Hepatocyte (in vitro differentiated cells): ENCODE results near the gene ZBTB14. TPM values are rescaled to one million over a fixed set of nuclear protein-coding genes. Genes with fewer than 3 reads are reported as not detected.

Experiments used
- DNase-seq: peaks from one replicate; pipeline ENCODE4 v3.0.0-alpha.2; 2016; ENCODE audit warnings: low spot score
- H2AFZ ChIP-seq: fragments of 200-600 bp; sonication (generic); 2 replicates; pipeline ENCODE4 v1.6.0; 2016; ENCODE audit warnings: antibody characterized with exemption, mild to moderate bottlenecking
- H3K27ac ChIP-seq: fragments of 200-600 bp; sonication (generic); 2 replicates; pipeline ENCODE4 v1.5.1; 2016; ENCODE audit warnings: mild to moderate bottlenecking
- H3K27me3 ChIP-seq: fragments of 200-600 bp; sonication (generic); 2 replicates; pipeline ENCODE4 v1.6.1; 2016
- H3K36me3 ChIP-seq: fragments of 200-600 bp; sonication (generic); replicated peaks from 2 replicates; pipeline ENCODE4 v1.5.1; 2016; ENCODE audit warnings: low read depth; ENCODE audit not compliant: insufficient read depth
- H3K4me1 ChIP-seq: fragments of 200-600 bp; sonication (generic); 2 replicates; pipeline ENCODE4 v1.5.1; 2016; ENCODE audit warnings: mild to moderate bottlenecking, moderate library complexity; ENCODE audit not compliant: insufficient read depth
- H3K4me2 ChIP-seq: fragments of 200-600 bp; sonication (generic); 2 replicates; pipeline ENCODE4 v1.6.0; 2016
- H3K4me3 ChIP-seq: fragments of 200-600 bp; sonication (generic); 2 replicates; pipeline ENCODE4 v1.5.1; 2016; ENCODE audit warnings: mild to moderate bottlenecking
- H3K79me2 ChIP-seq: fragments of 200-600 bp; sonication (generic); 2 replicates; pipeline ENCODE4 v1.6.0; 2017; ENCODE audit warnings: mild to moderate bottlenecking
- H3K9me2 ChIP-seq: fragments of 200-600 bp; sonication (generic); replicated peaks from 2 replicates; pipeline ENCODE4 v1.6.0; 2017; ENCODE audit warnings: mild to moderate bottlenecking; ENCODE audit not compliant: insufficient read depth
- H3K9me3 ChIP-seq: fragments of 200-600 bp; sonication (generic); 2 replicates; pipeline ENCODE4 v1.5.1; 2016; ENCODE audit warnings: low read depth, mild to moderate bottlenecking
- H4K20me1 ChIP-seq: fragments of 200-600 bp; sonication (generic); 2 replicates; pipeline ENCODE4 v1.6.0; 2016; ENCODE audit warnings: mild to moderate bottlenecking; ENCODE audit not compliant: insufficient read depth, poor library complexity, severe bottlenecking
- EZH2 ChIP-seq: fragments of 200-600 bp; sonication (generic); IDR thresholded peaks from 2 replicates; pipeline ENCODE4 v1.6.1; 2016; ENCODE audit warnings: antibody characterized with exemption, mild to moderate bottlenecking, borderline replicate concordance
- EZH2phosphoT487 ChIP-seq: fragments of 200-600 bp; sonication (generic); IDR thresholded peaks from one replicate; pipeline ENCODE4 v1.6.1; 2018; ENCODE audit warnings: antibody characterized with exemption, mild to moderate bottlenecking, low read depth, moderate library complexity; ENCODE audit not compliant: unreplicated experiment, severe bottlenecking
- WGBS: methylation state at CpG from one replicate; pipeline ENCODE4 v1.1.6; 2016; ENCODE audit warnings: low lambda C conversion rate; ENCODE audit errors: missing lambda C conversion rate; 5-methylcytosine and 5-hydroxymethylcytosine counted together
- polyA plus RNA-seq: library from polyadenylated mRNA; unstranded; fragments of >200 nt; fragmentation: Nextera tagmentation; extraction: Ambion mirVana; gene quantifications from 2 replicates; pipeline ENCODE4 v1.2.1, GENCODE V29; 2016
- total RNA-seq: library from RNA; depleted of rRNA; stranded (reverse); fragments of >200 nt; gene quantifications from 2 replicates; pipeline ENCODE4 v1.2.3, GENCODE V29; 2014
- TF ChIP-seq, protein P1 (sequence below): fragments of 200-600 bp; sonication (generic); IDR thresholded peaks from 2 replicates; pipeline ENCODE4 v1.5.1; 2016; ENCODE audit warnings: antibody characterized with exemption, mild to moderate bottlenecking; ENCODE audit not compliant: poor library complexity

ZBTB14 gene
- total and polyA plus RNA-seq, 2 experiments from 2014 or later = 9.7 to 10.9 TPM

DNA sequence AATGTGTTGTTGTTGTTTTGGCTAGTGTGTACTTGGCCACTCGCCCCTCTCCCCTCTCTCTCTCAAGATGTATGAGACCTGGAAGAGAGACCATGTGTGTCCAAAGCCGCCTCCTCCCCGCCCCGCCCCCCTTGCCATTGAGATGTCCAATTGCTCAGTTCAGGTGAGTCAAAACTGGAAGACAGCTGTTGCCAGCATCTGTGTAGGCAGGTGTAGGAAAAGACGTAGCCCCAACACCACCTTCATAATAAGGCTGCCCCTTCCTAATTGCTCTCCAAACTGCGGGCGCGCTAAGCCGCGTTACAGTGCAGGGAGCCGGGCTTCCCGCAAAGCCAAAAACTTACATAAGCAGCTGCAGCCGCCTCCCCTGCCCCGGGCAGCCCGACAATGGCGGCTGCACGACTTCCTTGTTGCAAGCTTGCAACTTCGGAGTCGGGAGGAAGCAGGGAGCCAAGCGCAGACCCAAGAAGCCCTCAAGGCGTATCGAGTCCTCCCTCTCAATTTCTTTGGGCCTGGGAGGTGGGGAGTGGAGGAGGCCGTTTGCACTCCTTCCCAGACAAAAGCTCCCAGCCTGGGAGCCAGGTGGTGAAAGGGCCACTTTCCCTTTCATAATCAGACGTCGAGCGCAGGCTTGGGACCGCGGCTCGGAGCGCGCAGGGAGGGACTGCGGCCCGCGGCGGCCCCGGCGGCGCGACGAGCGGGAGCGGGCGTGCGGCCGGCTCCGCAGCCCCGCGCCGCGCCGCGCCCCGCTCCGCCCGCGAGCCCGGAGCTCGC lies 882 bp downstream of the ZBTB14 start:
- no peaks in the 10 kb centered on the region for H3K36me3 ChIP-seq
- H3K9me3 ChIP-seq = no peaks in the 10 kb centered on the region
- no peaks in the 10 kb centered on the region for H3K9me2 ChIP-seq
- peak overlapping the region; percentile 96 for H3K27ac ChIP-seq
- H3K27me3 ChIP-seq = no peaks in the 10 kb centered on the region
- peak overlapping the region; percentile 94 for H3K4me3 ChIP-seq
- TF ChIP-seq, protein P1, sequence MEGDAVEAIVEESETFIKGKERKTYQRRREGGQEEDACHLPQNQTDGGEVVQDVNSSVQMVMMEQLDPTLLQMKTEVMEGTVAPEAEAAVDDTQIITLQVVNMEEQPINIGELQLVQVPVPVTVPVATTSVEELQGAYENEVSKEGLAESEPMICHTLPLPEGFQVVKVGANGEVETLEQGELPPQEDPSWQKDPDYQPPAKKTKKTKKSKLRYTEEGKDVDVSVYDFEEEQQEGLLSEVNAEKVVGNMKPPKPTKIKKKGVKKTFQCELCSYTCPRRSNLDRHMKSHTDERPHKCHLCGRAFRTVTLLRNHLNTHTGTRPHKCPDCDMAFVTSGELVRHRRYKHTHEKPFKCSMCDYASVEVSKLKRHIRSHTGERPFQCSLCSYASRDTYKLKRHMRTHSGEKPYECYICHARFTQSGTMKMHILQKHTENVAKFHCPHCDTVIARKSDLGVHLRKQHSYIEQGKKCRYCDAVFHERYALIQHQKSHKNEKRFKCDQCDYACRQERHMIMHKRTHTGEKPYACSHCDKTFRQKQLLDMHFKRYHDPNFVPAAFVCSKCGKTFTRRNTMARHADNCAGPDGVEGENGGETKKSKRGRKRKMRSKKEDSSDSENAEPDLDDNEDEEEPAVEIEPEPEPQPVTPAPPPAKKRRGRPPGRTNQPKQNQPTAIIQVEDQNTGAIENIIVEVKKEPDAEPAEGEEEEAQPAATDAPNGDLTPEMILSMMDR = no peak
- TF ChIP-seq EZH2phosphoT487 (no peak), EZH2 (no peak)
- H2AFZ ChIP-seq = peak overlapping the region; percentile 82
- DNase-seq = peak; percentile 51
- peaks cover 19% of the 10 kb centered on the region for H3K79me2 ChIP-seq
- peaks cover 13% of the 10 kb centered on the region for H3K4me1 ChIP-seq
- no peaks in the 10 kb centered on the region for H4K20me1 ChIP-seq
- peak overlapping the region; percentile 94 for H3K4me2 ChIP-seq
- WGBS = 3% methylated on average over 27 of the region's 58 CpGs

DNA sequence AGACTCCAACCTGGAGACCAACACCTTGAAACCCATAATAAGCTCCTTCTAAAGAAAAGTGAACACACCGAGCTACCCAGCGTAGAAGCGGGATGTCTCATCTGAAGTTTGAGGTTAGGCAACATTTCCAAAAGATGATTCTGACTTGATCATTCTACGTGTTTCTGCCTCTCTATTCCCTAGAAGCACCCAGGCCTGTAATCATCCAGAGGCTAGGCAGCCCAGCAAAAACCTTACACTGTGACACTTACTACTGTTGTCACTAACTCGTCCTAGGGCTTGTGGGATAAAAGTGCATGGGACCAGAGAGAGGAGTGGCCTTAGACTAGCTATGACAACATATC lies 1.4 kb downstream of the ZBTB14 start:
- Histone ChIP-seq H3K36me3 (no peaks in the 10 kb centered on the region), H3K9me3 (no peaks in the 10 kb centered on the region), H2AFZ (peak overlapping the region; percentile 82), H3K27ac (peak overlapping the region; percentile 96), H3K9me2 (no peaks in the 10 kb centered on the region), H3K4me2 (peak overlapping the region; percentile 94), H4K20me1 (no peaks in the 10 kb centered on the region), H3K4me1 (peaks cover 13% of the 10 kb centered on the region), H3K27me3 (no peaks in the 10 kb centered on the region), H3K79me2 (peaks cover 19% of the 10 kb centered on the region), H3K4me3 (peak overlapping the region; percentile 94)
- no peak for DNase-seq
- TF ChIP-seq EZH2phosphoT487 (no peak), EZH2 (no peak)
- TF ChIP-seq, protein P1 = no peak
- 69% methylated on average over 5 of the region's 5 CpGs for WGBS

DNA sequence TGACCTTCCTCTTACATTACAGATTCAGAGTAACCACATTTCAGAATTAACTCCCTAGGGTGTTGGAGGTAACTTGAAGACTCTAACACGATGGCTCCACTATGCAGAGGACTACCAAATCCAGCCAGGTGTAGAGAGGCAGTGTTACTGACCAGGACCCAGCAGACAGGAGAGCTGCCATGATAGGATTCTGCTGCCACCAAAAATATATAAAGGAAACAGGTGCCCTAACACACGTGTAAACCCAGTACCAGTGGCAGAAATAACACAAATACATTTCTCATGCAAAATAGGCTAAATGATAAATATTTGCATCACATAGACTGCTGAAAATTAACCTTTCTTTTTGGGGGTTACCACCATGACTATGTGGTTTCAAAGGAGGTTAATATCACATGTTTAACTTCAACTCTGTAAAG lies 7.0 kb downstream of the ZBTB14 start:
- 56% methylated on average over 2 of the region's 2 CpGs for WGBS
- Histone ChIP-seq H3K4me2 (no peak overlapping the region), H3K27ac (no peak overlapping the region), H3K4me3 (no peak overlapping the region), H3K9me3 (no peaks in the 10 kb centered on the region), H3K4me1 (no peaks in the 10 kb centered on the region), H3K36me3 (no peaks in the 10 kb centered on the region), H3K27me3 (no peaks in the 10 kb centered on the region), H3K9me2 (no peaks in the 10 kb centered on the region), H4K20me1 (no peaks in the 10 kb centered on the region), H3K79me2 (peaks cover 15% of the 10 kb centered on the region), H2AFZ (no peak overlapping the region)
- no peak for DNase-seq
- TF ChIP-seq, protein P1 = no peak
- TF ChIP-seq EZH2 = no peak
- no peak for TF ChIP-seq EZH2phosphoT487
